Measurements from ENCODE around the gene ABITRAM. TPM values are rescaled to one million over a fixed set of nuclear protein-coding genes. Genes with fewer than 3 reads are reported as not detected.

The ABITRAM gene
- 3.7 and 5.0 TPM in 2 replicates for total RNA-seq

GRCh38 chr9:108934323-108934893 lies at the start of gene ABITRAM:
TSS of gene ABITRAM (plus strand) at chr9:108934400. CDS start at chr9:108934487, 87 bp downstream.

GRCh38 chr9:108933718-108934322 lies 380 bp upstream of the ABITRAM start, which contains the start of gene ELP1:
TSS of gene ELP1 (minus strand) at chr9:108934124. CDS start at chr9:108931146, 2,978 bp downstream.

Other genes with a start within 250 kb of the ABITRAM start
- 0.09 TPM in 1 of 2 replicates, not detected in the other for gene ACTL7B, start 78.4 kb upstream of the ABITRAM start, total RNA-seq
- gene ACTL7A, start 72.1 kb upstream of the ABITRAM start, total RNA-seq: not detected in 2 replicates
- gene ELP1, start 276 bp upstream of the ABITRAM start, total RNA-seq: 27.4 and 33.5 TPM in 2 replicates
- gene CTNNAL1, start 79.1 kb downstream of the ABITRAM start, total RNA-seq: 37.5 and 55.0 TPM in 2 replicates
- gene TMEM245, start 185.5 kb downstream of the ABITRAM start, total RNA-seq: 30.2 and 37.0 TPM in 2 replicates
- 0.09 and 0.14 TPM in 2 replicates for gene FRRS1L, start 232.8 kb downstream of the ABITRAM start, total RNA-seq

Measured in smooth muscle cell of bladder (primary cell).